DLD1 (cell line): Measurements from ENCODE around the gene IL1R2.

Experiments
- in situ Hi-C: cut with HindIII; loops from 2 replicates; pipeline ENCODE4 v1.10.0; 2017; ENCODE audit warnings: low sequenced_read_pairs

IL1R2 gene

DNA sequence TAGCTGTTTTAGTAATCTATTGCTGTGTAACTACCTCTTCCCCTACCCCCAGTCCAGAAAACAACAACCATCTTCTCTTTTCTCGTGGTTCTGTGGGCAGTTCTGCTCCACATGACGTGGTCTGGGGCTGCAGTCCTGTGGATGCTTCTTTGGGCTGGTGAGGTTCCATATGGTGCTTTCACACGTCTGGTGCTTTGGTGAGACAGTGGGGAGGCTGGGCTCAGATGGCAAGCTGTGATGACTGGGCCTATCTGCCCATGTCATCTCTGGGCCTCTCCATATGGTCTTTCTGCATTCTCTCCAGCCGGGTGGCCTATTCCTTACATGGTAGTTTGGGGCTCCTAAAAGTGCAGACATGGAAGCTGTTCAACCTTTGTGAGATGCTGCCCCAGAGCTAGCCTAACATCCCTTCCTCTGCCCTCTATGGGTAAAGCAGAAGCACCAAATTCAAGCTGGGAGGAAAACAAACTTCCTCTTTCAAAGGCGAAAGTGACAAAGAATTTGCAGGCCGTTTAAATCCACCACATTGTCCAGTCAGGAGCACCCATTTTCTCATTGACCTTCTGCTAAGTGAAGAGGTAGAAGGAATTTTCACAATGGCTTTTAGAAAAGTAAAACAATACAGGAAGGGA is 82.5 kb downstream of the IL1R2 start:
- in situ Hi-C loops: no loop called here

DNA sequence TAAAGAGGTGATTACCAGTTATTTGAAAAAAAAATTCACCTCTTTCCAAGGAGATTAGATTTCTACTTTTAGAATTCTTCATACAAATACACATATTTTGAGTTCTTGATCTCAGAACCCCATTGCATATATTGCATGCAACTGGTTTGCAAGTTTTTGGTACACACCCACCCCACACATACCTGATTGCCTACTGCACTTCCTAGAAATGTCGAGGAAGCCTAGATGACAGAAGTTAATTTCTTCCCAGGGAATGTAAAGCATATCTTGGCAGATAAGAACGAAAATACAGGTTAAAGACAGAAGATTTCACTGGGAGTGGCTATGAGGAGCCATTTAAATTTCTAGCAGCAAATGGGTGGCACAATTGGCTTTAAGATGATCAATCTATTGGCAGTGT is 83.7 kb downstream of the IL1R2 start:
- in situ Hi-C loops: no loop called here

DNA sequence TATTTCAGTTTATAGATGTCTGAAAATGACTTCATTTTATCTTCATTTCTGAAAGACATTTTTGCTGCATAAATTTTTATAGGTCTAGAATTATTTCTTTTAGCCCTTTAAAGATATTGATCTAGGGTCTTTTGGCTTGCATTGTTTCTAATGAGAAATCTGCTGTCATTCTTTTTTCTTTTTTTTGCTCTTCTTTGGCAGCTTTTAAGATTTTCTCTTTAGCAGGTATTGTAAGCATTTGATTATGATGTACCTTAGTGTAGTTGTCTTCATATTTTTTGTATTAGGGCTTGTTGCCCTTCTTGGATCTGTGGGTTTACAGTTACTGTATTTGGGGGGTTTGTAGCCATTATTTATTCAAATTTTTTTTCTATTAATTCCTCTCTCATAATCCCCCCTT is 84.8 kb downstream of the IL1R2 start:
- in situ Hi-C loops: no loop called here
